ENCODE measurements around the gene DPYSL5.

The DPYSL5 gene

DNA sequence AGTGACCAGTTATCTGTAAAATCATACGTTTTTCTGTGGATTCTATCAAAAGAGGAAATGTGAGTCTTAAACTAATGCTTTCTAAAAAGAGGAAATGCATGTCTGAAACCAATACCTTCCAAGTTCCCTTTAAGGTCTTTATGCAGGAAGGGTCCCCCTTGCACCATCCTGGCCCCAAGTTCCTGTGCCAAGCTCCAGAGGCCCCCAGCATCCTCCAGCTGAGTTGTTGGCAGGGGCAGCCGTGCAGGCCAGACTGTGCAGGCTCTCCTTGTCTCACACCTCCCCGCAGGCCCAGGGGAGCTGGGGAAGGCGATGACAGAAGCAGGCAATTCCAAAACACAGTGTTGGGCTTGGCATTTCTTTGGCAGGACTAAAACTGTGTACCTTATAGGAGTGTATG, 39.2 kb downstream of the DPYSL5 start:
- no peak for DNase-seq (ENCODE audit: low read depth, low spot score)
- in situ Hi-C loops (cut with HindIII; ENCODE audit: low sequenced_read_pairs), result no loop called here
- no peak overlapping the region for H3K4me3 ChIP-seq (ENCODE audit: low read depth, low read length)
- TF ChIP-seq, protein P1, sequence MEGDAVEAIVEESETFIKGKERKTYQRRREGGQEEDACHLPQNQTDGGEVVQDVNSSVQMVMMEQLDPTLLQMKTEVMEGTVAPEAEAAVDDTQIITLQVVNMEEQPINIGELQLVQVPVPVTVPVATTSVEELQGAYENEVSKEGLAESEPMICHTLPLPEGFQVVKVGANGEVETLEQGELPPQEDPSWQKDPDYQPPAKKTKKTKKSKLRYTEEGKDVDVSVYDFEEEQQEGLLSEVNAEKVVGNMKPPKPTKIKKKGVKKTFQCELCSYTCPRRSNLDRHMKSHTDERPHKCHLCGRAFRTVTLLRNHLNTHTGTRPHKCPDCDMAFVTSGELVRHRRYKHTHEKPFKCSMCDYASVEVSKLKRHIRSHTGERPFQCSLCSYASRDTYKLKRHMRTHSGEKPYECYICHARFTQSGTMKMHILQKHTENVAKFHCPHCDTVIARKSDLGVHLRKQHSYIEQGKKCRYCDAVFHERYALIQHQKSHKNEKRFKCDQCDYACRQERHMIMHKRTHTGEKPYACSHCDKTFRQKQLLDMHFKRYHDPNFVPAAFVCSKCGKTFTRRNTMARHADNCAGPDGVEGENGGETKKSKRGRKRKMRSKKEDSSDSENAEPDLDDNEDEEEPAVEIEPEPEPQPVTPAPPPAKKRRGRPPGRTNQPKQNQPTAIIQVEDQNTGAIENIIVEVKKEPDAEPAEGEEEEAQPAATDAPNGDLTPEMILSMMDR (IDR thresholded peaks at IDR 0.05; ENCODE audit: low read depth, low read length), result no peak

DNA sequence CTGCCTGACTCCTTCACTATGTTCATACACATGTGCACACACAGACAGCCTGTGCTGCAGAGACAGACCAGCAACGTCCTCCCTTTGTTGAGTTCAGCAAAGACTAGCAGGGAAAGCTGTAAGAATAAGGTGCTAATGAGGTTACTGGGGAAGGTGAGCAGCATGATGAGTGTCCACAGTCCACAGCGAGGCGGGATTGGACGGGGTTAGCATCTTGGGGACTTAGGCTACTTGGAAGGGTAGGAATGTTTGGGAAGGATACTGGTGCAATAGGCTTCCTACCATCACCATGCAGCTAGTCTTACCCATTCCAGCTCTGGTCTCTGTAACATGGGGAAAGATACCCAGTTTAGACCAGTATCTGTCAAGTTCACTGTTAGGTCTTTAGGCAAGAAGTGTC, 41.9 kb downstream of the DPYSL5 start:
- TF ChIP-seq, protein P1 (IDR thresholded peaks at IDR 0.05; ENCODE audit: low read depth, low read length), result no peak
- no peak for DNase-seq (ENCODE audit: low read depth, low spot score)
- in situ Hi-C loops (cut with HindIII; ENCODE audit: low sequenced_read_pairs), result no loop called here
- H3K4me3 ChIP-seq (ENCODE audit: low read depth, low read length), result no peak overlapping the region

DNA sequence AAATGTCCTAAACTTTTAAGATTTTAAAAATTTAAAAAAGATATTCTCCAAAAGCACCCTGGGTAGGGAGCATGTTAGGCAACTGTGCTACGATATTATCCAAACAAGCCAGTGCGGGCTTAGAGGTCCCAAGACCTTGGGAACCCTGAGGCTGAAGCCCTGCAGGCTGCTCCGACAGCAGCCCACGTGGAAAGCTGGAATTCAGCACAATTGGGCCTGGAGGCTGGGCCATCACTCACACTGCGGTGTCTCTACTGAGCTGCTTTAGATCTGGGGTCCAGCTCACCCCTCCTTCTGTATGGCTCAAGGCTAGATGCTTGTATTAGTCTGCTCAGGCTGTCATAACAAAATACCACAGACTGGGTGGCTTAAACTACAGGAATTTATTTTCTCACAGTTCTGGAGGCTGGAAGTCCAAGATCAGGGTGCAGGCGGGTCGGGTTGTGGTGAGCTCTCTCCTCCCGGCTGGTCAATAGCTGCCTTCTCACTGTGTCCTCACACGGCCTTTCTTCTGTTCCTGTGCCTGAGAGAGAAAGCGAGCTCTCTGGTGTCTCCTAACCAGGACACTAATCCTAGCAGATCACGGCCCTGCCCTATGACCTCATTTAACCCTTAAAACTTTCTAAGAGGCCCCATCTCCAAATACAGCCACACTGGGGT, 42.5 kb downstream of the DPYSL5 start:
- in situ Hi-C loops (cut with HindIII; ENCODE audit: low sequenced_read_pairs), result no loop called here
- TF ChIP-seq, protein P1 (IDR thresholded peaks at IDR 0.05; ENCODE audit: low read depth, low read length), result no peak
- H3K4me3 ChIP-seq (ENCODE audit: low read depth, low read length), result no peak overlapping the region
- no peak for DNase-seq (ENCODE audit: low read depth, low spot score)

DNA sequence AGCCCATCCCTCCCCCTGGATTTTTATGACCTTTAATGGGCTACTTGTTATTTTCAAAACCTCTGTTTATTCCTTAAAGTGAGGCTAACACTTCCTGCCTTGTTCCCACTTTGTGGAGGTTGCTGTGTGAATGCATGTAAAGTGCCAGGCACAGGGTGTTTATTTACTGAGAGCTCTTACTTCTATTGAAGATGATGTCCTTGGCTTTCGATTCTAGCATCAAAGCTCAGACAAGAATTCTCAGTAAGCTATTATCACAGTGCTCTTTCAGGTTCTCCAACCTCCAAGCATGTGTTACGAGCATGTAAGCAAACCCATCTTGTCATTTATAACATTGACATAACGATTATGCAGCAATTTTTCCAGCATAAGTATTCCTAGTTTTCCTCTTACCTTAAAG, 44.2 kb downstream of the DPYSL5 start:
- no peak overlapping the region for H3K4me3 ChIP-seq (ENCODE audit: low read depth, low read length)
- DNase-seq (ENCODE audit: low read depth, low spot score), result no peak
- TF ChIP-seq, protein P1 (IDR thresholded peaks at IDR 0.05; ENCODE audit: low read depth, low read length), result no peak
- in situ Hi-C loops (cut with HindIII; ENCODE audit: low sequenced_read_pairs), result no loop called here

DNA sequence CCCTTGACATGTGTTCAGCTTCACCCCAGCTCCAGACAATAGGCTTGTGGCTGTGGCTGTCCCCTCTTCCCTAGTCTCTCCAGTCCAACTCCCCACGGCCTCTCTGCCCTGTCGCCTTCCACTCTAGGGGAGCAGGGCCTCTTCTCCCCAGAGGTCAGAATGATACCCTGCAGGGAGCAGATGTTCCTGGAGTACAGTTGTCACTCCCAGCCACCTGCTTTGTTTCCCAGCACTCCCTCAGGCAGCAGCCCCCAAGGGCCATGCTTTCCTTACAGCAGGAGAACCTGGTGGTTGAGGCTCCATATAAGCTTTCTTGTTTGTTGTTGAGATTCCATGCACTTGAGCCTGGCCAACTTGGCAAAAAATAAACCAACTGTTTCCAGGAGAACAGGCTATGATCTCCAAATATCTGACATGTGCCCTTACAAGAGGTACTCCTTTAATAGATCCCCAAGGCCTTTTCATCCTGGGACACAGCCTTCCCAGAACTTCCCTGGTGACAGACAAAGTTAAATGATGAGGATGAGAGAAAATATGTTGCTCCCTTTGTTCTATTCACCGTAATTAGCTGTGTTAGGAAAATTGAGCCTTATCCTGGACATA, 45.1 kb downstream of the DPYSL5 start:
- DNase-seq (ENCODE audit: low read depth, low spot score), result no peak
- no peak overlapping the region for H3K4me3 ChIP-seq (ENCODE audit: low read depth, low read length)
- TF ChIP-seq, protein P1 (IDR thresholded peaks at IDR 0.05; ENCODE audit: low read depth, low read length), result no peak
- in situ Hi-C loops (cut with HindIII; ENCODE audit: low sequenced_read_pairs), result no loop called here

DNA sequence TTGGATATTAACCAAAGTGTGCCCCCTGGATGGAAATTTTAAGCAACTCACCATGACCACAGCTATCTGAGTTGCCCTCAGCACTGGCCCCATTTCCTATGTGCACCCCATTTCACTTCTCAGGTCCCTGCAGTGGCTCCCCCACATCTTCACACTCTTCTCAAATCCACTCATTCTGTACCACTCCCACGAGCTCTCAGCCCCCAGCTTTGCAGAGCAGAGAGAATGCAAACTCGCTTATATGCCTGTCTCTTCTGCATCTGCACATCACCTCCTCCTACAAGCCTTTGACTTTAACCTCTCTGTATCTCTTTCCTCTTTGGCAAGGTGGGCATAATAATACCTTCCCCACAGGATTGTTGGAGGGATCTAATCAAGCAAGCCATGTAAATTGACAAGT, 46.2 kb downstream of the DPYSL5 start:
- in situ Hi-C loops (cut with HindIII; ENCODE audit: low sequenced_read_pairs), result no loop called here

More for the DNA sequence above, 46.2 kb downstream of the DPYSL5 start:
- TF ChIP-seq, protein P1 (IDR thresholded peaks at IDR 0.05; ENCODE audit: low read depth, low read length), result no peak
- no peak for DNase-seq (ENCODE audit: low read depth, low spot score)
- no peak overlapping the region for H3K4me3 ChIP-seq (ENCODE audit: low read depth, low read length)

Measured in astrocyte of the spinal cord (primary cell).